Superior temporal gyrus (tissue), 1 donor: ENCODE results near the gene HLA-G.
"Not testable (repeated sequence)": the region's sequence is repeated elsewhere in the genome, so short reads cannot be mapped to it uniquely, and the experiment has no call there.

ENCODE experiments used
- DNase-seq: peaks from one replicate; pipeline ENCODE4 v3.0.0-alpha.2; 2016; ENCODE audit errors: extremely low spot score

The HLA-G gene

GRCh38 chr6:29827579-29828470 lies at the start of gene HLA-G:
TSS of gene HLA-G (plus strand) at chr6:29827825. CDS start at chr6:29827845, 20 bp downstream.
- DNase-seq = no peak

- not testable (repeated sequence) for DNase-seq
Observed at GRCh38 chr6:29780019-29780698, 47.5 kb upstream of the HLA-G start.

GRCh38 chr6:29789176-29789575 lies 38.4 kb upstream of the HLA-G start:
- DNase-seq = no peak

GRCh38 chr6:29790626-29791025 lies 37.0 kb upstream of the HLA-G start:
- DNase-seq = no peak

GRCh38 chr6:29791162-29791561 lies 36.5 kb upstream of the HLA-G start:
- DNase-seq = no peak

- no peak for DNase-seq
Observed at GRCh38 chr6:29791786-29792122, 35.9 kb upstream of the HLA-G start.

GRCh38 chr6:29792123-29793035 lies 35.2 kb upstream of the HLA-G start:
- DNase-seq = peak; percentile 53

- no peak for DNase-seq
Observed at GRCh38 chr6:29793036-29793356, 34.6 kb upstream of the HLA-G start.

- DNase-seq = no peak
Observed at GRCh38 chr6:29793796-29794195, 33.8 kb upstream of the HLA-G start.

- DNase-seq = no peak
Observed at GRCh38 chr6:29796026-29796425, 31.6 kb upstream of the HLA-G start.

- DNase-seq = no peak
Observed at GRCh38 chr6:29797135-29797534, 30.5 kb upstream of the HLA-G start.

GRCh38 chr6:29797966-29798365 lies 29.7 kb upstream of the HLA-G start:
- no peak for DNase-seq

GRCh38 chr6:29800254-29800653 lies 27.4 kb upstream of the HLA-G start:
- no peak for DNase-seq

- DNase-seq = no peak
Observed at GRCh38 chr6:29806387-29806786, 21.2 kb upstream of the HLA-G start.

GRCh38 chr6:29809249-29809648 lies 18.4 kb upstream of the HLA-G start:
- no peak for DNase-seq

- DNase-seq = no peak
Observed at GRCh38 chr6:29810371-29810770, 17.3 kb upstream of the HLA-G start.

- DNase-seq = no peak
Observed at GRCh38 chr6:29811377-29811776, 16.2 kb upstream of the HLA-G start.

- no peak for DNase-seq
Observed at GRCh38 chr6:29813066-29813465, 14.6 kb upstream of the HLA-G start.

GRCh38 chr6:29813809-29814208 lies 13.8 kb upstream of the HLA-G start:
- no peak for DNase-seq

- no peak for DNase-seq
Observed at GRCh38 chr6:29814379-29815117, 13.1 kb upstream of the HLA-G start.

GRCh38 chr6:29815118-29815750 lies 12.4 kb upstream of the HLA-G start:
- no peak for DNase-seq
